CD4-positive, alpha-beta T cell treated with Interleukin-12 subunit alpha and Interleukin-12 subunit beta, for 1 hour (primary cell): ENCODE results near the gene FAHD1.
A peak's percentile ranks its signal among the peaks of the same experiment; 100 is the strongest.

Source experiments
- DNase-seq: peaks from one replicate; pipeline ENCODE4 v3.0.0-alpha.2; 2020

FAHD1 gene

DNA sequence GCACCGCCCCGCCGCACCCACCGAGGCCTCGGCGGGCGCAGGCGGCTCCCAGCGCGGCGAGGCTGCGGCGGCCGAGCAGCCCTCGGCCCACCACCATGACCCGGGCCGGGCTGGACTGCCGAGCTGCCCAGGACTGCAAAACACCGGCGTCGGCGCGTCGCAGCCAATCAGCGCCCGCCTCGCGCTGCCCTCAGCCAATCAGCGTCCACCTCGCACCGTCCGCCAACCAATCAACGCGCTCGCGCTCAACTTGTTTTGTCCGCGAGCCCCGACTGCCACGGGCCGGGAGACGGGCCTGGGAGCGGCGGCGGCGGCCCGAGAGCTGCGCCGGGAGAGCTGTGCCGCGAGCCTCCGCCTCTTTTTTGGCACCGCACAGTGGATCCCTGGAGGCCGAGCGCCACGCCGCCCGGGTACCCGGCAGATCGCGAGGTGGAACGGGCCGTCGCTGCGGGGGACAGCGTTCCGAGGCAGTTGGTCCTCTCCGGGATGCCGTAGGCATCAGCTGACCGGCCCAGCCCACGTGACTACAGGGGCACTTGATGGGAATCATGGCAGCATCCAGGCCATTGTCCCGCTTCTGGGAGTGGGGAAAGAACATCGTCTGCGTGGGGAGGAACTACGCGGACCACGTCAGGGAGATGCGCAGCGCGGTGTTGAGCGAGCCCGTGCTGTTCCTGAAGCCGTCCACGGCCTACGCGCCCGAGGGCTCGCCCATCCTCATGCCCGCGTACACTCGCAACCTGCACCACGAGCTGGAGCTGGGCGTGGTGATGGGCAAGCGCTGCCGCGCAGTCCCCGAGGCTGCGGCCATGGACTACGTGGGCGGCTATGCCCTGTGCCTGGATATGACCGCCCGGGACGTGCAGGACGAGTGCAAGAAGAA is at the start of gene FAHD1, which contains the start of gene HAGH:
TSS of gene FAHD1 (plus strand) at position 516 of the 883 bp plus-strand sequence. CDS start at position 549, 33 bp downstream.
TSS of gene HAGH (minus strand) at position 135 of the 883 bp plus-strand sequence. CDS start at position 97, 38 bp downstream.
- peak; percentile 94 for DNase-seq

DNA sequence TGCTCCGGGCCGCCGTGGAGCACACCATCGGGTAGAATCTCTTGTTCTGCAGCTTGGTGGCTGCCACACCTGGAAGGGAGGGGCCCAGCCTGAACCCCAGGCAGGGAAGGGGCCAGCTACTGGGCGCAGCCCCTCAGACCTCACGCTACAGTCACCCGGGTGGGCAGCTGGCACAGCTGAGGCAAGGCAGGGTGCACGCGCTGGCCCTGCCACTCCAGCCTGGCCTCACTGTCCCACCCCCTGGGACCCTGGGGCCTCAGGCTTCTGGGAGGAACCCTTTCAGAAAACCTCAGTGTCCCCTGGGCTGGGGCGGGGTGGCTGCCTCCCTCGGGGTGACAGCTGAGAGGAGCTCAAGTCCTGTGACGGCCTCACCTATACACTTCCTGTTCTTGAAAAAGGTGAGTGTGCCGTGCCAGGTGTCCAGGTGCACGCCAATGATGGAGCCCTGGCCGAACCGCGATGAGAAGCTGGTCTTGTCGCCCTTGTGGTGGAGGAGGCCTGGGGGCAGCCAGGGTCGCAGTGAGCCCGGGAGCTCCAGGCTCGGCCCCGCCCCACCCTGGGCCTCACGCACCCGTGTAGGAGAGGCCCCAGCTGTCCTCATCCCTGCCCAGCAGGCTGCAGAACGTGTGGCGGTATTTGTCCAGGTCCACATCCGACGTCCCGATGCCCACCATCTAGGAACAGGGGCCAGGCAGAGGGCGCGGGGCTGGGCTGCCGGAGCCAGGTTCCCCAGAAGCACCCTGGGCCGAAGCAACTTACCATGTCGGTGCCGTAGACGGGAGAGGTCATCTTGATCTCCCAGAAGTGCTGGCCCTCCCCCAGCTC is 49.4 kb upstream of the FAHD1 start:
- no peak for DNase-seq

DNA sequence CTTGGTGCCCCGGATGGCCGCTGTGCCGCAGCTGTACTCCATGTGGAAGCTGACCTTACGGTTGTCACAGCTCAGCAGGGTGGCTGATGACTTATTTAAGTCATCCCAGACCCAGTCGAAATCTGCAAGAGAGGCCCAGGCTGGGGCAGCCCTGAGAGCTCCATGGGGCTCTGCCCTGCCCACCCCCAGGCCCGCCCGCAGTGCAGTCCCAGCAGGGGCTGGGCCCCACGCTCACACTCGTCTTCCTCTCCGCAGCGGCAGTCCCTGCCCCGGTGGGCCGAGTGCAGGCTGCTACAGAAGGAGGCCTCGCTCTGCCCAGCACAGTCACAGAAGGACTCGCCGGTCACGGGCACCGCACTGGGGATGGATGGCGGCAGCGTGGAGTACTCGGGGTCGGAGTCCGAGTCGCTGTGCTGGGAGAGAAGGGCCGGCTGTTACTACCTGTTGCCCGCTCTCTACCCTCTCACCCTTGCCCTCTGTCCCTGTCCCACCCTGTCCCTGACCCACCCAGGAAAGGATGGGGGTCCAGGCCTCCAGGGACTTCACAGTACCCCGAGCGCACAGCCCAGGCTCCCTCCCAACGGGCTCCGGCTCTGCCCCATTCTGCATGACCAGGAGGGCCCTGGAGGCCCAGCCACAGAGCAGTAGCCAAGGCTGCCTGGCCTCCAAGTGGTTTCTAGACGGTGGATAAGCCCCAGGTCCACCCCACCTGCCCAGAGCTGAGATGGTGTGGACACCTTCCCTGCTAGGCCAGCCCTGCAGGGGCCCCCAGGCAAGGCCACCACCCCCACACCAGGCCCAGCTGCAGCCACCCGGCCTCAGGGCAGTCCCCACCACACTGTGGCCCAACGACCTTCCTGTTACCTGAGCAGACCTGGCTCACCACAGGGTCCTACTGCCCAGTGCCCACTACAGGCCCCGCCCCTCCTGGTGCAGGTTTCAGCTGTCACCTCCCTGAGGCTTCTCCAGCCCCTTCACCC is 48.5 kb upstream of the FAHD1 start:
- DNase-seq = no peak

DNA sequence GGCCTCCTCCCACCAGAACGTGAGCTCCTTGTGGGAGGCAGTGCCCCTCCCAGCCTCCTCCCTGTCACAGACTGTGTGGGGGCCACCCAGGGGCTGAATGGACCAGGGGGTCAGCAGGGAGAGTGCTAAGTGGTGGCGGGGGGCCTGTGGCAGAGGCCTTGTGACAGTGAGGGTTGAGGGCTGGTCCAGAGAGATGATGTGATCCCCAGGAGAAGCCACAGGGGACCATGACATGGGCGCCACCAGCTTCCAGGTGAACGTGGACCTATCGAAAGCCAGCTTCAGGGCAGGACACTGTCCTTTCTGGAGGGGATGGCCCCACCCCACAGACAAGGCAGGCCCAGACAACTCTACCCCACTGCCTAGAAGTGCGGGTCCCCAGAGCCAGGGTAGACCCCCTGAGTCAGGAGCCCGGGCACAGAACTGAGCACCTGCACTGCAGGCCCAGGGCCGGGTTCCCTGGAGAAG is 47.7 kb upstream of the FAHD1 start:
- DNase-seq = no peak

DNA sequence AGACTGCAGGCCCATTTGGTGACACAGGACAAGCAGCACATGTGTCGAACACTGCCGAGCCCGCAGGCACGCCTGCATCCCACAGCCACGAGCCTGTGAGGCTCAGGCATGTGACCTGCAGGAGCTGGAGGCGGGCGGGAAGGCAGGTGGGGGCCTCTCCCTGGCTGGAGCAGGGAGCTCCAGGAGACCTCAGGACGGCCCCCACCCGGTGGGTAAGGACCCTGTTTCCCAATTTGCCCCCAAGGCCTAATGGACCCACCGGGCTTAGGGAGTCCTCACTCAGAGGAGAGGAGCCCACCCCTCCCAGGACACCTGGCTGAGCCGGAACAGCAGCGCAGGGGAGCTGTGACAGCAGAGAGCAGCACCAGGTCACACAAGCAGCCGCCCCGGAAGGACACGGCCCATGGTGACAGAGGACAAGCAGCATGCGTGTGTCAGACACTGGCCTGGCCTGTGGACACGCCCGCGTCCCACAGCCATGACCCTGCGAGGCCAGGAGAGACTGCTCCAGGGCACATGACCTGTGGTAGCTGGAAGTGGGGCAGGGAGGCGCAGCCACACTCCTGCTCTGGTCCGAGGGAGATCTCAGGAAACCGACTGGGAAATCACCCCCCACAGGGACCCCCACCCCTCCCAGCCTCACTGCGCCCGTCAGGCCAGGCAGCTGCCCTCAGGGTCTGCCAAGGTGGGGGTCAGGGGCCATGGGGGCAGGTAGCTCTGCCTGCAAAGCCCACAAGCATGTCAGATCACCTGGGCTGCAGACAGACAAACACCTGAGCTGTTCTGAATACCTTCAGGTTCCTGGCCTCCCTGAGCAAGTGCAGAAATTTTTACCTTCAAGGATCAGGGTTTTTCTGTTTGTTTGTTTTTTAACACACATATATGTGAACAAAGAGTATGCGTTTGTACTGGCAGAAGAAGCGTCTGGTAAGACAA is 47.0 kb upstream of the FAHD1 start:
- no peak for DNase-seq

DNA sequence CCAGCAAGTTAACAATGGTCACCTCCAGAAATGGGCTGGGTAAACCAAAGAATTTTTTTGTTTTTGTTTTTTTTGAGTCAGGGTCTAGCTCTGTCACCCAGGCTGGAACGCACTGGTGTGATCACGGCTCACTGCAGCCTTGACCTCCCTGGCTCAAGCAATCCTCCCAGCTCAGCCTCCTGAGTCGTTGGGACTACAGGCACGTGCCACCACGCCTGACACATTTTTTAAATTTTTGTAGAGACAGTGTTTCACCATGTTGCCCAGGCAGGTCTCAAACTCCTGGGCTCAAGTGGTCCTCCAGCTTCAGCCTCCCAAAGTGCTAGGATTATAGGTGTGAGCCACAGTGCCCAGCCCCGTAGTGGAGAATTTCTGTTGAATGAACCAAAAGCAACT is 46.3 kb upstream of the FAHD1 start:
- DNase-seq = no peak

DNA sequence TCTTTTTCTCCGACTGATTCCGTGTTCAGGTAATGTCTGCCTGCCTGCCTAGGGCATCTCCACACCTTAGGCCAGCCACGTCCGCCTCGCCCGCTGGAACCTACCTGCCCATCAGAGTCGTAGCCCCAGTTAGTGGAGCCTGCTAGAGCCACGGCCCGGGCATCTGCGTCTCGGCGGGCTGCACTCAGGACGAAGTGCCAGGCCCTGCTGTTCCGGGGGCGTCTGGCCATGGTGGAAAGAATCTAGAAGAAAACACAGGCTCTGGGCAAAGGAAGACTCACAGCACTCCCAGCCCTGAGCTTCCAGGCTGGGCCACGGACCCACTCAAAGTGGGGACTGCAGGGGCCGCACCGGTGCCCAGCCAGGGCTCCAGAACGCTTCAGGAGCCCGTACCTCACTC is 45.8 kb upstream of the FAHD1 start:
- DNase-seq = no peak

DNA sequence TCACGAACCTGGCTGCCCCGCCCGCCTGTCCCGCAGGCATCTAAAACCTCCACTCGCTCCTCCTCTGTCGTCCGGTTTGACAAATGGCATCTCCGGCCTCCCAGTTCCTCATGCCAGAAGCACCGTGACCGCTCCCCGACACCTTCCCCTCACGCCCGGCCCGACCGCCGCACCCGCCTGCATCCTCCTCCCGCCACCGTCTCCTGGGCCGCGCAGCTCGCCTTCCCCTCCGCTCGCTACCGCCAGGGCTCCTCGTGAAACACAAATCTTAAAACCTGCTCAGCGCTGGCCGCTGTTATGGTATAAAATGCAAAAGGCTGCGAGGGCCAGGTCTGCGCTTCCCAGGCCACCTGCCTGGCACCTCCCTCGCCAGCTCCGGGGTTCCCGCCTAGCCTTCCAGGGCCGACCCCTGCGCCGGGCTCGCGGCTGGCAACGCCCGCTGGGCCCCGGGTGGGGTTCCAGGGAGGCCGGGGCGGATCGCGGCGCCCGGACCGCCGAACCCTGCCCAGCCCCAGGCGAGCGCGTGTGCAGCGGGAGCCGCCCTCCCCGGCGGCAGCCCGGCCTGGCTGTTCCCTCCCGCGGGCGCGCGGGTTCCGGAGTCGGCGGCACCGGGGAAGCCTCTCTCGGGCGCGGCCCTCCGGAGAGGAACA is 45.1 kb upstream of the FAHD1 start:
- DNase-seq = peak; percentile 31

DNA sequence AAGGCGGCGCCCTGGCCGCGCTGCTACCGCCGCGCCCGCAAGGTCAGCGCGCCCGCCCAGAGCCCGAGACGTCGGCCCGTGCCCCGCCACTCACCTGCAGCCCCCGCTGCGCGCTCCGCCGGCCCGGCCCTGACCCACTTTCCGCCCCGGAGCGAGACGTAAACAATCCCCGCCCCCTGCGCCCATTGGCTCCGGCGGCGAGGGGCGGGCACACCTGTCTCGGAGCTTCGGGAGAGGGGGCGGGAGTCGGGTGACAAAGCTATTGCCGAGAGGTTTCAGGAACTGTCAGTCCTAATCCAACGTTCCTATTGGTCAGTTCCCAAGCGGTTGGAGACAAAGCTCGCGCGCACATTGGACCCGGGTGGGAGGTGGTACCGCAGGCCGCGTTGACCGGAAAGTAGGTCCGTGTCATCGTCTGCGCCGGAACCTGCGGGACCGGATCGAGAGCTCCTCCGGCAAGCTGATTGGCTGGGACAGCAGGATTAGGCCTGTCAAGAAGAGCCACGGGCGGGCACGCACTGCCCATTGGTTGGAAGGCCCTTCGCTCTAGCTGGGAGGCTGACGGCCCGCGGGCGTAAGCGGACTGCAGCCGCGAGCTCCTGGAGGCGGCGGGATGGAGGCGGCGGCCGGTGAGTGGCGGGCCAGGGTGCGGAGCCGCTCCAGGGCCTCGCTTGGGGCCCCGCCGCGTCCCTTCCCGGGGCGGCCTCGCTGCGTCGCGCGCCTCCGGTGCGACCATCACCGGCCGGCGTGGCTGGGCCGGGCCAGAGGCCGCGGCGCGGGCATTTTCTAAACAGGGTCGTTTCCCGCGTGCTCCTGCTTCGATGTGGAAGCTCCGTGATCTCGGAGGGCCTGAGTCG is 44.4 kb upstream of the FAHD1 start, which contains the start of the genes NUBP2 and SPSB3:
TSS of gene NUBP2 (plus strand) at position 553 of the 857 bp plus-strand sequence. CDS start at position 614, 61 bp downstream.
TSS of gene SPSB3 (minus strand) at position 164 of the 857 bp plus-strand sequence. CDS start 1,088 bp downstream, outside the sequence.
- DNase-seq = peak; percentile 99

DNA sequence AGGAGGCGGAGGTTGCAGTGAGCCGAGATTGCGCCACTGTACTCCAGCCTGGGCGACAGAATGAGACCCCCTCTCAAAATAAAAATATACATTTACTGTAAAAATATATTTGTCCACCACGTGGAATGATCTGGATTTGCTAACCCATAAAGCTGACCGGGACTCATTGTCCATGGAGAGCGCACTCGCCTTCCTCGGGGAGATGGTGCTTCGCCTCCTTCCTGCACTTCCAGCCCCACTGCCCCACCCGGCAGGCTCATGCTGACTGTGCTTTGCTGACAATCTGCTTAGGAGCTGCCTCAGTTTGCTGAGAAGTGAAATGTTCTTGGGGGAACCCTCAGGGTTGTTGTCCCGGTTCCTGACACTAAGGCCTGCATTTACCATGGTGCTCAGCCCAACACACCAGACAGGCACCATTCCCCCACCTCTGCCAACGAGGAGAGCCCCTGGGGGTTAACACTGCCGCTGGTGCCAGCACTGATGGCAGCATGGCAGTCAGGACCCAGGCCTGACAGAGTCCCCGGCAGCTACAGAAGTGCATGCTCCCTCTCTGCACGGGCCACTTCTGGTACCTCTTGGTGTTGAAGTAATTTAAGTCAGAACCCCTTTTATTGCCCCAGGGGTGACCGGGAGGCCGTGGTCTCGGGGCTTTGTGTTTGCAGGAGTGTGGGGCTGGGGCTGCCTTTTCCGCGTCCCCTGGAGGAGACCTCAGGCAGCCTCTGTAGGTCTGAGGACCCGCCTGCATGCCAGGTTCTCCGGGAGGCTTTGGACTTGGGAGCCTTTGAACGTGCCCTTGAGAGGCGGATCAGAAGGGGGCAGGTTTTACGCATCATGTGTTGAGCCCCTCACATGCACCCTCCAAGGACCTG is 41.8 kb upstream of the FAHD1 start:
- no peak for DNase-seq

DNA sequence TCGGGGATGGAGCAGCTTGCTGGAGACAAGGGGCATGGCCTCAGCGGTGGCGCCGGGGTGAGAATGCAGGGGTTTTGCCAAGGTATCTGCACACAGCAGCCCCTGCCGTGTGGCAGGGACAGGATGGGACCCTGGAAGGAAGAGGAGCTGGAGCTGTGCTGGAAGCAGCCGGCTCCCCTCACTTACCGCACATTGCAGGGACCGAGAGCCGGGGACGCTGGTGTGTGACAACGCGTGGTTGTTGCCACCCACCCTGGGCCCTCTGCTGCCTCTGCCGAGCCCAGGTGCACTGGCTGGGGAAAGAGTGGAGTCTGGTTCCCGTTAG is 41.2 kb upstream of the FAHD1 start:
- DNase-seq = no peak

DNA sequence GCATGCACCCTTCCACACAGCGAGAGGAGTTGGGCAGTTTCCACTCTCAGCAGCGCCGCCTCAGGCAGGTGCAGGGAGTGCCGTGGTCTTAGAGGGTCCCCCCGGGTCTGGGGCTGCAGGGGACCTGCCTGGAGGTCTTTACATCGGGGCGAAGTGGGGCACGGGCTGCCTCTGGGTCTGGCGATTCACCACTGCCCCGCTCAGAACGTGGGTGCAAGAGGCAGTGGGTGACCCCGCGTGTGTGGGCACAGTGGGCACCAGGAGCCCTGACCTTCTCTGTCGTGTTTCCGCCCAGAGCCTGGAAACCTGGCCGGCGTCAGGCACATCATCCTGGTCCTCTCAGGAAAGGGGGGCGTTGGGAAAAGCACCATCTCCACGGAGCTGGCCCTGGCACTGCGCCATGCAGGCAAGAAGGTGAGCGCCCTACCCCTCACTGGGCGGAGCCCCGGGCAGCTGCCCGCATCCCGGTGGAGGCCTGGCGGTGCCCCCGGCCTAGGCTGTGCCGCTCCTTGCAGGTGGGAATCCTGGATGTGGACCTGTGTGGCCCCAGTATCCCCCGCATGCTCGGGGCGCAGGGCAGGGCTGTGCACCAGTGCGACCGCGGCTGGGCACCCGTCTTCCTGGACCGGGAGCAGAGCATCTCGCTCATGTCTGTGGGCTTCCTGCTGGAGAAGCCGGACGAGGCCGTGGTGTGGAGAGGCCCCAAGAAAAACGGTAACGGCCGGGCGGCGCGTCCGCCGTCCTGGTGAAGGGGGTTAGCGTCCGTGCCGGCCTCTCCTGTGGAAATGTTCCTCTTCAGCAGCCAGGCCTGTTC is 40.6 kb upstream of the FAHD1 start:
- DNase-seq = no peak

DNA sequence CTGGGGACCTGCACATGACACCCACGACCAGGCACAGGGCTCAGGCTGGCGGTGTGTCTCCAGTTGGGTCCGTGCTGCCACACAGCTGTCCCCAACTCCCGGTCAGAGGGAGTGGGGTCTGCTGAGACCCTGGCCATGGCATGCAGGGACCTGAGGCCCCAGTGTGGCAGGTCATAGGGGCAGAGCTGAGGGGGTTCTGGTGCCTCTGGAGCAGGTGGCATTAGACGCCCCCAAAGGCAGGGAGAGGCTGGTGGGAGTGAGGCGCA is 40.0 kb upstream of the FAHD1 start:
- no peak for DNase-seq

DNA sequence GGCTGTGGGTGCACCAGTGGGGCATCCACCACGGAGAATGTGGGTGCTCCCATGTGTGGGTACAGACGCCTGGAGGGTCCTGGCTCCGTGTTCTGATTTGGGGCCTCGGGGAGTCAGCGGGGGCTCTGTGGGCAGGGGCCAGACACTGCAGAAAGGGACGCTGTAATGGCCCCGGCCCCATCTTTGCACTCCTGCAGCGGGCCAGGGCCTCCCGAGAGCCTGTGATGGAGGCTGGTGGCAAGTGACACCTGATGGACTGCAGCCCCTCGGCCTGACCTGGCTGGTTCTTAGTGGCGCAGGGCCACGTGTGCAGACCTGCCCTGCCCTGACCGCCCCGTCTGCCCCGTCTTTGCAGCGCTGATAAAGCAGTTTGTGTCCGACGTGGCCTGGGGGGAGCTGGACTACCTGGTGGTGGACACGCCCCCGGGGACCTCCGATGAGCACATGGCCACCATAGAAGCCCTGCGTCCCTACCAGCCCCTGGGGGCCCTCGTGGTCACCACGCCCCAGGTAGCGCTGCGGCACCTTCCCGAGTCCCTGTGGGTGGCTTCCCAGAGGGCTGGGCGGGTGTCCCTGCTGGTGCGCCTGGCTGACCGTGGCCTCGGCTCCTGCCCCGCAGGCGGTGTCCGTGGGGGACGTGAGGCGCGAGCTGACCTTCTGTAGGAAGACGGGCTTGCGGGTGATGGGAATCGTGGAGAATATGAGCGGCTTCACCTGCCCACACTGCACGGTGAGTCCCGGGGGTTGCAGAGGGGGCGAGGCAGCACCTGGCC is 39.5 kb upstream of the FAHD1 start:
- DNase-seq = no peak

DNA sequence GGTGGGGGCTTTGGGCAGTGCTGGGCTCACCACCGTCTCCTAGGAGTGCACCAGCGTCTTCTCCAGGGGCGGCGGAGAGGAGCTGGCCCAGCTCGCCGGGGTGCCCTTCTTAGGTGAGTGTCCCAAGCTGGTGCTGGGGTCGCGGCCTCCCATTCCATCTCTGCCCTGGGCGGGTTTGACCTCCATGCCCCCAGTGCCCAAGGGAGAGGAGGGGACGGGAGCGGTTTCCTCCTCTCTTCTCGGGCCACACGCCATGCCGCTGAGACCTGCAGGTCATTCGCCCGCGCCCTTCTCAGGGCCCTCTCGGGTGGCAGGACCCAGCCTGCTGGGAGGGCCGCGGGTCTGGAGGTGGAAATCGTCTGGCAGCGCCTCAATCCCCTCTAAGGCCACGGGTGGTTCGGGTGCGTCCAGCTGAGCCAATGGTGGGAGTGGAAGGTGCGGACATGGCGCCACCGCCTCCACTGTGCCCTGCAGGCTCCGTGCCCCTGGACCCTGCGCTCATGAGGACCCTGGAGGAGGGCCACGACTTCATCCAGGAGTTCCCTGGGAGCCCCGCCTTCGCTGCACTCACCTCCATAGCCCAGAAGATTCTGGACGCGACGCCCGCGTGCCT is 38.8 kb upstream of the FAHD1 start:
- no peak for DNase-seq

DNA sequence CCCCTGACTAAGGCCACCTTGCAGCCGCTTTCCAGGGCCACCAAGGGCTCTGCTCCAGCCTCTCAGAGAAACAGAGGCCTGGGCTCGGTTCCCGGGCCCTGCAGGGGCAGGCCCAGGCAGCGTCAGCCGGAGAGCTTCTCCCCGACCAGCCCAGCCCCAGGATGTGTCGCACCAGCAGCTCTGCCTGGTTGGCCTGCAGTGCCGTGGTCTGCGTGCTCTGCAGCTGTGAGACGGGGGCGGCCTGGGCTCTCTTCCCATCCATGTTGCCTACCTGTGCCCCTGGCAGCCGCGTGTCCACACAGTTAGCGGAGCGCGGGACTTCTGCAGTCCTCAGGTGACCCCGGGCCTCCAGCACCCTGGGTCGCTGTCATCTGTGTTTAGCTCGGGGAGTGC is 38.3 kb upstream of the FAHD1 start:
- DNase-seq = no peak

DNA sequence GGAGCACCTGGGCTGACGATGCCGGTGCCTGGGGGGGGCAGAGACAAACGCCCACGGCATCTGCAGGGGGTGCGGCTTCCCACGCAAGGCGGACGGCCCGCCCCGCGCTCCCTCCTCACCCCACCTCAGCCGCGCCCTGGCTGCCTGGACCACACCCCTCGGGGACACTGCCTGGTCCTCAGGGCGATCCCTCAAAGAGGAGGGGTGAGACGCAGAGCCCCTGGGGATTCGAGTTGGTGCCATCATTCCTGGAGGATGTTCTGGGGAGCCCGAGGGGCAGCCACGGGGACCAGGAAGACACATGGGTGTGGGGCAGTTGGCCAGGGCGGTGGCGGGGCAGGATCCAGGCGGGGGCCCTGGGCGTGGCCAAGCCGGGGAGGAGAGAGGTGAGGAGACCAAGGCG is 37.4 kb upstream of the FAHD1 start:
- DNase-seq = no peak
